ENCODE measurements around the gene TIGAR. TPM values are rescaled to one million over a fixed set of nuclear protein-coding genes. Genes with fewer than 3 reads are reported as not detected.

The TIGAR gene
- 10.4 and 13.0 TPM in 2 replicates for total RNA-seq

GRCh38 chr12:4320853-4321701 is at the start of gene TIGAR:
Gene TIGAR, plus strand, starts transcription at chr12:4321213. Its CDS starts 59 bp downstream, at chr12:4321272.

GRCh38 chr12:4273652-4274395 is 47.2 kb upstream of the TIGAR start, which contains the start of gene CCND2:
Gene CCND2, plus strand, starts transcription at chr12:4273762. Its CDS starts 279 bp downstream, at chr12:4274041.

GRCh38 chr12:4379405-4379804 is 58.4 kb downstream of the TIGAR start, which contains the start of gene FGF23:
Gene FGF23, minus strand, starts transcription at chr12:4379712. Its CDS starts 130 bp downstream, at chr12:4379582.

Other genes starting within 250 kb of the TIGAR start
- gene CCND2, start 47.5 kb upstream of the TIGAR start, total RNA-seq, result 59.9 and 144 TPM in 2 replicates
- gene FGF23, start 58.5 kb downstream of the TIGAR start, total RNA-seq, result not detected in 2 replicates
- gene FGF6, start 124.6 kb downstream of the TIGAR start, total RNA-seq, result not detected in 2 replicates
- gene RAD51AP1, start 217.7 kb downstream of the TIGAR start, total RNA-seq, result 1.7 and 5.2 TPM in 2 replicates
- 34.7 and 37.5 TPM in 2 replicates for gene DYRK4, start 241.0 kb downstream of the TIGAR start, total RNA-seq